Femur (tissue), 1 donor: Measurements from ENCODE around the gene MED25.

ENCODE experiments used
- DNase-seq: peaks from one replicate; pipeline ENCODE4 v3.0.0-alpha.2; 2017

Gene MED25

DNA sequence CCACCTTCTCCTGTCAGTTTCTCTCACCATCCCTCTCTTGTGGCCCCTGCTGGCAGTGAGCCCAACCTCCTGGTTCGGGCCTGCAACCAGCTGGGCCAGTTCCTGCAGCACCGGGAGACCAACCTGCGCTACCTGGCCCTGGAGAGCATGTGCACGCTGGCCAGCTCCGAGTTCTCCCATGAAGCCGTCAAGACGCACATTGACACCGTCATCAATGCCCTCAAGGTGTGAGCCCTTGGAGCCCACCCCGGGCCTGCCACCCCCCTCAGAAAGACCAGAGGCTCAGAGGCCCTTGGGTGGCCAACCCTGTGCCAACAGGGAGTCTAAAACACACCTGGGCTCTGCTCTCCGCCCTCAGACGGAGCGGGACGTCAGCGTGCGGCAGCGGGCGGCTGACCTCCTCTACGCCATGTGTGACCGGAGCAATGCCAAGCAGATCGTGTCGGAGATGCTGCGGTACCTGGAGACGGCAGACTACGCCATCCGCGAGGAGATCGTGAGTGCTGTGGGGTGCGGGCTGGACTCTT lies 18.8 kb upstream of the MED25 start:
- DNase-seq, result no peak

DNA sequence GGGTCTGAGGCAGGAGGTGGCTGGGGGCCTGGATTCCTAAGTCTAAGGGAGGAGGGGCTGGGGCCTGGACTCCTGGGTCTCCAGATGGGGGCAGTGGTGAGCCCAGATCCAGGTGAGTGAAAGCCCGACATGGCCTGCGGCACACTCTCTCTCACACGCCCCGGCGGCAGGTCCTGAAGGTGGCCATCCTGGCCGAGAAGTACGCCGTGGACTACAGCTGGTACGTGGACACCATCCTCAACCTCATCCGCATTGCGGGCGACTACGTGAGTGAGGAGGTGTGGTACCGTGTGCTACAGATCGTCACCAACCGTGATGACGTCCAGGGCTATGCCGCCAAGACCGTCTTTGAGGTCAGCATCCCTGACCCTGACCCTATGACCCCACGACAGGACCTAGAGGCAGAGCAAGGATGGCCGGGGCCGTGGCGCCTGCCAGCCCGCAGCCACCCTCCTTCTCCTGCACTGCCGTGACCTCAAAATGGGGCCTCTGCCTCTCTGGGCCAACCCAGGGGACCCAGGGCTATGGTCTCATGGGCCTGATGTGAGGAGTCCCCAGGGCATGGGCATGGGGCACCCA lies 18.2 kb upstream of the MED25 start:
- no peak for DNase-seq

DNA sequence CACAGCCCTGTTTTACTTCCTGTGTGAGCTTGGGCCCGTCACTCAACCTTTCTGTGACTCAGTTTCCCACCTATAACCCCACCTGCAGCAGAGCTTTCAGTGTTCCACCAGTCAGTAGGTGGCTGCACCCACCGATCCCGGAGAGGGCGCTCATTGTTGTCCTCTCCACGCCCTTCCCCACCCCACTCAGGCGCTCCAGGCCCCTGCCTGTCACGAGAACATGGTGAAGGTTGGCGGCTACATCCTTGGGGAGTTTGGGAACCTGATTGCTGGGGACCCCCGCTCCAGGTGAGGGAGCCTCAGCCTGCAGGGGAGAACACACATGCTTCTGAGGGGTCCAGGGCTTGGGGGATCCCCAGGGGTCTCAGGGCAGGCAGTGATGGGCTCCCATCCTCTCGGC lies 17.3 kb upstream of the MED25 start:
- DNase-seq, result no peak

DNA sequence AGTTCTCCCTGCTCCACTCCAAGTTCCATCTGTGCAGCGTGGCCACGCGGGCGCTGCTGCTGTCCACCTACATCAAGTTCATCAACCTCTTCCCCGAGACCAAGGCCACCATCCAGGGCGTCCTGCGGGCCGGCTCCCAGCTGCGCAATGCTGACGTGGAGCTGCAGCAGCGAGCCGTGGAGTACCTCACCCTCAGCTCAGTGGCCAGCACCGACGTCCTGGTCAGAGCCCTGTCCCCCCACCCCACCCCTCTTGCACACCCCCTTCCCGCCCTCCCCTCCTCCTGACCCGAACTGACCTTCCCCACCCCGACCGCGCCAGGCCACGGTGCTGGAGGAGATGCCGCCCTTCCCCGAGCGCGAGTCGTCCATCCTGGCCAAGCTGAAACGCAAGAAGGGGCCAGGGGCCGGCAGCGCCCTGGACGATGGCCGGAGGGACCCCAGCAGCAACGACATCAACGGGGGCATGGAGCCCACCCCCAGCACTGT lies 16.6 kb upstream of the MED25 start:
- no peak for DNase-seq

DNA sequence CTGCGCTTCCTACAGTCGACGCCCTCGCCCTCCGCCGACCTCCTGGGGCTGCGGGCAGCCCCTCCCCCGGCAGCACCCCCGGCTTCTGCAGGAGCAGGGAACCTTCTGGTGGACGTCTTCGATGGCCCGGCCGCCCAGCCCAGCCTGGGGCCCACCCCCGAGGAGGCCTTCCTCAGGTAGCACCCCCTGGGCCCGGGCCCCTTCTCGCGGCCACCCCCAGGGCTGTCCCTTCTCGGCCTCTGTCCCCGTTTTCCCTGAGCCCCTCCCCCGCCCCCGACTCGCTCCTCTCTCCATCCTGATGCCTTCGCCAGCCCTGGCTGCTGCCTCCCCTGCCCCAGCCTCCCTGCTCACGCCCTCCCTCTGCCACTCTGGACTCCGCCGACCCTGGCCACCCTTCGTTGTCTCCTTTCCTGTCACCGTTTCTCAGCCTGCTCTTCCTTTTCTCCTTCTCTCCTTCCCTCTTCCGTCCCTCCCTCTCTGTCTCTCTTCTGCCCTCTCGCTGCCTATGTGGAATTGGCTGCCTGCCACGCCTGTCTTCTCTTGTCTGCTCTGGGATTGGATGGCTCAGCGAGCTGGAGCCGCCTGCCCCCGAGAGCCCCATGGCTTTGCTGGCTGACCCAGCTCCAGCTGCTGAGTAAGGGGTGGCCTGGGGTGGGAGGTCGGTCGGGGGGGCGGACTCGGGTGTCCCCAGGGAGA lies 16.0 kb upstream of the MED25 start:
- peak; percentile 94 for DNase-seq

DNA sequence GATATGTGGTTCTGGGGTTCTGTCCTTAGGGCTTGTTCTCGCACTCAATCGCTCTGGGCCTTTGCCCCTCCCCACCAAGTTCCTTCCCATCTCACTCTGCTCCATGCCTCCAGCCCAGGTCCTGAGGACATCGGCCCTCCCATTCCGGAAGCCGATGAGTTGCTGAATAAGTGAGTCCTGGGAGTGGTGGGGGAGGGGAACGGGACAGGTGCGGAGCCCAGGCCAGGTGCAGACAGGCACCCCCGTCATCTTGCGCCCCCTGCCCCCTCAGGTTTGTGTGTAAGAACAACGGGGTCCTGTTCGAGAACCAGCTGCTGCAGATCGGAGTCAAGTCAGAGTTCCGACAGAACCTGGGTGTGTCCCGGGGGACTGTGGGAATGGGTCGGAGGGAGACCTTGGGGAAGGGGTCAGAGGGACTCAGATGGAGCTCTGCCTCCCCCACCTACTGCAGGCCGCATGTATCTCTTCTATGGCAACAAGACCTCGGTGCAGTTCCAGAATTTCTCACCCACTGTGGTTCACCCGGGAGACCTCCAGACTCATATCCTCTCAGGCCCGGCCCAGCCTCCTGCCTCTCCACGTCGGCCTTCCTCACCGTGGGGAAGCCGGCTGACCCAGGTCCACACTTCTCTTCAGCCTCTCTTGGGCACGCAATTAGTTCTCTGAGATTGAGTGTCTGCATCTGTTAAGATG lies 15.1 kb upstream of the MED25 start:
- no peak for DNase-seq

DNA sequence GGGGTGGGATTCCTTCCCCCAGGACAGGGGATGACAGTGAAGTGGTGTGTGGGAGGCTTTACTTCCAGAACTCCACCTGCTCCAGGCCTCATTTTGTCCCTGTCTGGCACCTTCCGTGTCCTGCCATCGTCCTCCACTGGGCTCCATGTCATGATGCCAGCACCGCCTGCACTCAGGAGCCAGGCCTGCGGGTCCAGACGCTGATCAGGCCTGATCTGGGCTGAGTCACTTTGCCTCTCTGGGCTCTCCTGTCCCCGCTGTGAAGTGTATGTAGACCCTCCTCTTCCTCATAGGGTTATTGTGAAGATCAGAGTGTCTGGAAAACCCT lies 14.6 kb upstream of the MED25 start:
- DNase-seq, result no peak

DNA sequence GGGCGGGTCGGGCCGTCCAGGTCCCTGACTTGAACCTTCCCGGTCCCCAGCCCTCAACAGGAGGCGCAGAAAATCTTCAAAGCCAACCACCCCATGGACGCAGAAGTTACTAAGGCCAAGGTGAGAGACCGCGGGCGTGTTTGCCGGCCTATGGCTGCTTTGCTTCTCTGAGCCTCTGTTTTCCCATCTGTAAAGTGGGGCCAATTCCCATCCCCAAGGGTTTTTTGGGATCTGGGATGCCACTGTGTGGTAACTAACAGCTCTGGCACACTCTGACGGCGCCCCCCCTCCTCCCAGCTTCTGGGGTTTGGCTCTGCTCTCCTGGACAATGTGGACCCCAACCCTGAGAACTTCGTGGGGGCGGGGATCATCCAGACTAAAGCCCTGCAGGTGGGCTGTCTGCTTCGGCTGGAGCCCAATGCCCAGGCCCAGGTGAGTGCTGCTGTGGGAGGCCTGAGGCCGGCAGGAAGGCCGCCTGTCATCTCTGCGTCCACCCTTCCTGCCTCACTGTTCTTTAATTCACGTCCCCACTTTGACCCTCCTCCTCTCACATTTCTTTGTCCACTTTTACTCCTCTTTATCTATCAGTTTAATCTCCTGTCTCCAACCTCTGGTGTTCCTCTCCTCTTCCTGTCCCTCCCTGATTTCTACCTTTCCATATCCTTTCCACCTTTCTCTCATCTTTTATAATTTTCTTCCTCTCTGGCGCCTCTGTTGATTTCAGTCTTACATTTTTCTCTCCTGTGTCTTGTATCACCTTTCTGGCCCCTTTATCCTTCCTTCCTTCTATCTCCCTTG lies 12.1 kb upstream of the MED25 start:
- no peak for DNase-seq

DNA sequence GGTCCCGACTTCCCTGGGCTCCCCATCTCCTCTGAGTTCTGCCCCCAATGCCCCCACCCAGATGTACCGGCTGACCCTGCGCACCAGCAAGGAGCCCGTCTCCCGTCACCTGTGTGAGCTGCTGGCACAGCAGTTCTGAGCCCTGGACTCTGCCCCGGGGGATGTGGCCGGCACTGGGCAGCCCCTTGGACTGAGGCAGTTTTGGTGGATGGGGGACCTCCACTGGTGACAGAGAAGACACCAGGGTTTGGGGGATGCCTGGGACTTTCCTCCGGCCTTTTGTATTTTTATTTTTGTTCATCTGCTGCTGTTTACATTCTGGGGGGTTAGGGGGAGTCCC lies 11.5 kb upstream of the MED25 start:
- no peak for DNase-seq

DNA sequence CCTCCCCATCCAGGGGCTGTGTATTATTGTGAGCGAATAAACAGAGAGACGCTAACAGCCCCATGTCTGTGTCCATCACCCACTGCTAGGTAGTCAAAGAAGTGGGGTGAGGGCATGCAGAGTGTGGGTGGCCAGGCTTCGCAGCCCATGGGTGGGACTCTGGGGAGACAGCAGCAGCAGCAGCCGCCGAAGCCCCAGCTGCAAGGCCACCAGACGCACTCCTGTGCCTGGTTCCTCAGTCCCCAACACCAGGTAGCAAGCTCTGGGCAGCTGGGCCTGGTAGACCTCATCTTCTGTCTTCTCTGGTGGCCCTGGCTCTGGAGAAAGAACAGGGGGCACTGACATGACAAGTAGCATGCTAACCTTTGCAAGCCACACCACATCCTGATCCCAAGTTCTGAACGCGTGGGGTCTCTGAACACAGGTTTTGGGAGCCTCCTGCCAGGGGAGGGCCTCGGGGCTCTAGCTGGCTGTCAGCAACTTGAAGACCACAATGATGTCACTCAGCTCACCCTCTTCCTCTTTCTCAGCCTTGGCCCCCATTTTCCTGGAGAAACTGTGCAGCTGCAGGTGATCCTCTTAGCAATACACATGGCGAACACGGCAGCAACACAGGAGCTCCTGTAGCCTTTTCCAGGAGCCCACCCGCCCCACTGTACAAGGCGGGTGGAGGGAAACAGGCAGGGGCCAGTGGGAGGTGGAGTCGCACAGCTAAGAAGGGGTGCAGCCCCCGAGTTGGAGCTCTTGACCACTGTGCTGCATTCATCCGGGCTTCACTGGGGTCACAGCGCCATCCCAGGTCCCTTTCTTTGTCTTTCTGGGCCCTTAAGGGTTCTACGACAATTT lies 10.8 kb upstream of the MED25 start:
- DNase-seq, result no peak

DNA sequence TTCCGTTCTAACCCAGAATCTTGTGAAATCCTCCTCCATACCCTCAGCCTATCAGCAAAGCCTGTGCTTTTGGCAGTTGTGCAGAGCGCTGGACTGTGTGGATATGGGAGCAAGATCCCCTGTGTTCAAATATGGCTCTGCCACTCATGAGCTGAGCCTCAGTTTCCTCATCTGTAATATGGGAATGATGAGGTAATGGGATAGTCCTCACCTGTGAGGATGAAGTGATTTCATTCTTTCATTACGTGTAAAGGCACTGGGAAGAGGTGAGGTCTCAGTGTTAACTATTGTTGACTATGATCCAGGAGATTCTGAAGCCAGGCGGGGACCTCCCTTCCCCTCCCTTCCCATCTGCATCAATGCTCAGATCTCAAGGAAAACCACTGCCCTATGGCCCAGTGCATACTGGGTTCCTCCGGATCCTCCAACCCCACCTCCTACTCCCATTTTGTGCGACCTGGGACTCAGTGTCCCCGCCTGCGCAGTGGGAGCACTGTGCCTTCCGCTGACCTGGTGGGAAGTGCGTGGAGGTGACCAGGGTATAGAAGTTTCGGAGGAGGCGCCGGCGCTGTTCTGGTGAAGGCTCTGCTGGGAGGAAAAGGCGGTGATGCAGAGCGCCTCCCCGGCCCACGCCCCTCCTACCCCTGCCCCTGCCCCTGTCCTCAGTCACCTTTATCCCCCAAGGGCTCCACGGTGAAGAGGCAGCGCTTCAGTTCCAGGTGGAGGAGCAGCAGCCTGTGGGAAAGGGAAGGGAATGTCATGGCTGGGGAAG lies 10.0 kb upstream of the MED25 start:
- DNase-seq, result no peak

DNA sequence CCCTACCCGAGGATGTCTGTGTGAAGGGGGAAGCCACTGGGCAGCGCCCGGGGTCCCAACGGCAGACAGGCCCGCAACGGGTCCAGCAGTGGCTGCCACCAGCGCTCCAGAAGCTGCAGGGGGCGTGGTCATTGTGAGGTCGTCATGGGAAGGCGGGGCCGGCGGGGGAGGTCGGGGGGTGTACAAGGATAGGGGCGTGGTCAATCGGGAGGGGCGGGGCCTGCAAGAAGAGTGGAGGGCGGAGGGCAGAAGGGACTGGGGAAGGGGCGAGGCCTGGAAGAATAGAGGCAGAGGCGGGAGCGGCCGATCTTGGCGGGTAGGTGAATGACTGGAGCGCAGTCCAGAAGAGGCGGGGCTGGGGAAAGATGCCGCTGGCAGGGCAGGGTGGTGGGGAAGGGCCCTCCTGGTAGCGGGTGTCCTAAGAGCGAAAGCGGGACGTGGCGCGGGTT lies 9.4 kb upstream of the MED25 start:
- DNase-seq, result peak; percentile 94

DNA sequence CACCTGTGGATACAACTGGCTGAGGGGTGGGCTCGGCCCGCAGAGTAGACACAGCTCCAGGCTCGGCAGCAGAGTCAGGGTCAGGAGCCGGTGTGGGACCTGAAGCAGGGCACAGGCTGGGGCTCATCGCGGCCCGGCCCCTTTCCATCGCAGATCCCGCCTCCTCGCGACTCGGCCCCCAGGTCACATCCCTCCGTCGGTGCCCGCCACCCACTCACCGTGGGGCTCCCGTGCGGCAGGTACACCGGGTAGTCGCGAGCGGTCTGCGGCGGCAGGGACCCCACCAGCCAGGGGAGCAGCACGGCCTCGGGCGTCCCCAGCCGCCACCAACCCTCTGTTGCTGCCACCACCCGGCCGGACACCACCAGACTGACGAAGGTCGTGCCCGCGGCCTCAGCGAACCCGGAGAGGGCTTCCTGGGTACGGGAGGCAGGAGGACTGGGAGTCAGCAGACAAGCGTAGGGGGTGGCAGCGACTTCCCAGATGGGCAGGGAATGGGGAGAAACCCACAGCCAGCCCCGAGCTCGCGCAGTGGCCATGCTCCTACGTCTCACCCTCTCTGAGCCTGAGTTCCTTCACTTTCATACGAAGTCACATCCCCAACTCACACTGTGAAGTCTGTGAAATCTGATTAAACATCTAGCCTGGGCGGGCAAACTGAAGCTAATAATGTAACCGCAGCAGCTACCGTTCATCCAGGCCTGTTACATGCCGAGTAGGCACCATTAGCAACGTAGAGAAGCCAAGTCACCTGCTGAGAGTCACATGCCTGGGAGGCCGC lies 8.7 kb upstream of the MED25 start:
- peak; percentile 62 for DNase-seq

DNA sequence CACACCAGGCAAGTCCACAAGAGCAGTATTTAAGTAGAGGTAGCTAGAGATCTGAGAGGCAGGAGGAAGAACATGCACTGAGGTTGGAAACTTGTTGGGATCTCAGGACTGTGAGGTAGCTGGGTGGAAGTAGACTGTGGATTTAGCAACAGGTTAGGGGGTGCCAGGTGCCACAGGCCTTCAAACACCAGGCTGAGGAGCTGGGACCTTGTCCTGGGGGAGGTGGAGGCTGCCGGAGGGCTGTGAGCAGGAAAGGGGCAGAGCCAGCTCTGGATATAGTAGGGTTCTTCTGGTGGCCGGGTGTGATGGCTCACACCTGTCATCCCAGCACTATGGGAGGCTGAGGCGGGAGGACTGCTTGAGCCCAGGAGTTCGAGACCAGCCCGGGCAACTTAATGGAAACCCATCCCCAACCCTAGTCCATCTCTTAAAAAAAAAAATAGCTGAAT lies 8.1 kb upstream of the MED25 start:
- no peak for DNase-seq

DNA sequence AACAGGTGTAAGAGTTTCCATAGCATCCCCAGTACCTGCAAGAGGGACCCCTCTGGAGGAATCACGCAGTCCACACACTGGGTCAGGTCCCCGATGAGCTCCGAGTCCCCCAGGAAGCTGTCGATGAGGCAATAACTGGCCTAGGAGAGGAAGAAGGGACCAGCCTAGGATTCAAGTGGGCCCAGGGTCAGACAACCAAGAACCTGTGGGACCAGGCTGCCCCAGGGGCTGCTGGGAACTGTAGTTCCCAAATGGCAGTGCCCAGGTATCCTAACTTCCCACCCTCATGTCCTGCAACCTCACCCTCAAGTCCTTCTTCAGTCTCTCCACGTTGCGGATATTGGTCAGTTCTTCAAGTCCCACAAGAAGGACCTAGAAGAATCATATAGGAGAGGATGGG lies 6.8 kb upstream of the MED25 start:
- no peak for DNase-seq

DNA sequence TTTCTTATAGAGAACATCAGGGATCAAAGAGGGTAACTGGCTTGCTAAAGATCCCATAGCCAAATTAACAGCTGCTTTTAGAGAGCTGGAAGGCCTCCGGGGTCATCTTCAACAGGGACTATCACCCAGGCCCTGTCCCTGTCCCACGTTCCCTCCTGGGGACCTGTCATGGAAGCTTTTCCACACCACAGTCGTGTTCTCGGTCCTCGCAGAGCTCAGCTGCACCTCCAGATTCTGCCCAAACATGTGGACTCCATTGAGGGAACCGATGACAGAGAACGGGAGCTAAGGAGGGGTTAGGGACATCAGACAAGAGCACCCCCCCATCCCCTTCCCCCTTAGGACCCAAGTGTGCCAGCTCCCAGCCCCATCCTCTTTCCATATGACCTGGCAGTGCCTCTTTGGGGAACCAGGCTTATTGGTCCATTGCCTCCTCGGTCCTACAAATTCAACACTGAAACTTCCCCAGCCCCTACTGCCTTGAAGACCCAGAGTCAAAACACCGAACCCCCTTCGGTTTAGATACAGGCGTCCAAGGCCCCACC lies 5.6 kb upstream of the MED25 start:
- DNase-seq, result no peak

DNA sequence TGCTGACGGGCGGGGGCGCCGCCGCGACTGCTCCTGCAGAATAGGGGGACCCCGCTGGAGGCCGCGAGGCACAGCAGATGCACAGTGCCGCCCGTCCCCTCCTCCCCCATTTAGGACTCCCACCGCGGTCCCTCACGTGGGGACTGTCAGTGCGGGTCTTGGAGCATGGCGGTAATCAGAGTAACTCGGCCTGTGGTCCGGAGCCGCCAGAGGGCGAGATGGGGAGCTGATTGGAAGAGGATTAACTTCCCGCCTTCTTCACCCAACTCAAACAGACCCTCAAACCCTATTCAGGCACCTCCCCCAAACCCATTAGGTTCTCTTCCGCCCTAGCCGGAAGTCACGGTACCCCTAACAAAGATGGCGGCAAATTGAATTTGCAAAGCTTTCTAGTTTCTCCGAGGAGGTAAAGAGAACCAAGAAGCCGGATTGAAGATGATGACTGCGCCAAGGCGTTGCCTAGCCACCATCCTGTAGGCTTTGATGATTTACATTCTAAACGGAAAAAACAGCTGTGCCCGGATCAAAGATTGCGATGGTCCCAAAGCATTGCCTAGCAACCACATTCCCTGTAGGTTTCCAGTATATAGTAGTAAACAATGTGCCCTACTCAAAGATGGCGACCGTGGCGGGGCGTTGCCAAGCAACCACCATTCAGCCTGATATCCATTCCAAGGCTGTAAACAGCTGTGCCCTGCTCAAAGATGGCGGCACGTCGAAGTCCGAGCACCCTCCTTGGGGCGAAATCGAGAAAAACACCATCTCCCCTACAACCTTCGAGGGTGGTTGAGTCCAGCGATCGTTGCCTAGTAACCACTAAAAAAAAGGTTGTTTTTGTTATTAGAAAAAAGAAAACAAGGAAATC lies 4.9 kb upstream of the MED25 start, which contains the start of gene FUZ:
FUZ (minus strand) TSS at position 296 of the 865 bp plus-strand sequence; CDS start at position 110, 186 bp downstream.
- peak; percentile 99 for DNase-seq

DNA sequence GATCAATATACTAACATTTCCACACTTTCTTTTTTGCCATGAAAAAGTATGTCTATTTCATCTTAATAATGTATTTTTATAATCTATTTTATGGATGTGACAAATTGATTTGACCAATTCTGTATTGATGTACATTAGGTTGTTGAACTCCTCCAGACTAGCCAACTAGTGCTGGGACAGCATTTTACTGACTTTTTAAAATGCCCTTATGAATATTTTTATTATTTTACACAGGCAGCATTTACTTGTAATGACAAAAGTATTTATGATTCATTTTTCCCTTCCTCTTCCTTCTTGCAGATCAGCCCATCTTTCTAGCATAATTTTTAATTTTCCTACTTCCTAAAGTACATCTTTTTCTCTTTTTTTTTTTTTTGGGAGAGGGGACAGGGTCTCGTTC lies 4.1 kb upstream of the MED25 start:
- DNase-seq, result no peak

DNA sequence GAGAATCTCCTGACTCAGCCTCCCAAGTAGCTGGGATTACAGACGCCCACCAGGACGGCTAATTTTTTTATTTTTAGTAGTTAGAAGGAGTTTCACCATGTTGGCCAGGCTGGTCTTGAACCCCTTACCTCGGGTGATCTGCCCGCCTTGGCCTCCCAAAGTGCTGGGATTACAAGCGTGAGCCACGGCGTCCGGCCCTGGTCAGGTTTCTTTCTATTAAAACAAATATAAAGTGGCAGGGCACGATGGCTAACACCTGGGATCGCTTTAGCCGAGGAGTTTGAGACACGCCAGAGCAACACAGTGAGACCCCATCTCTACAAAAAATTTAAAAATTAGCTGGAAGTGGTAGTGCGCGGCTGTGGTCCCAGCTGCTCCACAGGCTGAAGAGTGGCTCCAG lies 1.5 kb upstream of the MED25 start:
- DNase-seq, result no peak
